Esophagus squamous epithelium (tissue), 5 donors: Measurements from ENCODE around the gene OTOF. TPM values are rescaled to one million over a fixed set of nuclear protein-coding genes. Genes with fewer than 3 reads are reported as not detected.

Experiments used
- DNase-seq: peaks from one replicate; lab custom pipeline; 2025; lab: John Stamatoyannopoulos, UW
- H3K27ac ChIP-seq, 4 donors: fragments of 200-600 bp; sonication (generic); one replicate each; pipeline ENCODE4 v1.5.1; 2016 to 2019; ENCODE audit warnings: mild to moderate bottlenecking in 1 of 4
- H3K27me3 ChIP-seq, 4 donors: fragments of 200-600 bp; sonication (generic); 1 replicate in 3 of 4; 2 replicates in 1 of 4; pipeline versions ENCODE4 v1.5.1 to v1.6.0; 2017 to 2021; ENCODE audit warnings: antibody characterized with exemption in 1 of 4
- H3K36me3 ChIP-seq, 3 donors: fragments of 200-600 bp; sonication (generic); one replicate each; pipeline ENCODE4 v1.5.1; 2016 to 2019
- H3K4me1 ChIP-seq, 3 donors: fragments of 200-600 bp; sonication (generic); one replicate each; pipeline ENCODE4 v1.5.1; 2017 to 2019
- H3K4me3 ChIP-seq, 4 donors: fragments of 200-600 bp; sonication (generic); 1 replicate in 3 of 4; 2 replicates in 1 of 4; pipeline ENCODE4 v1.5.1; 2016 to 2019; ENCODE audit warnings: mild to moderate bottlenecking in 2 of 4, moderate library complexity in 1 of 4
- H3K9me3 ChIP-seq, 3 donors: fragments of 200-600 bp; sonication (generic); one replicate each; pipeline ENCODE4 v1.5.1; 2016 to 2019
- CTCF ChIP-seq, 6 experiments: fragments of 450-650 bp in 4 of 6; fragments of 200-600 bp in 2 of 6; sonication (generic) in 2 of 6; IDR thresholded peaks; one replicate each; pipeline ENCODE4 v1.5.1; 2016 to 2019; ENCODE audit warnings: antibody characterized with exemption in 6 of 6, mild to moderate bottlenecking in 4 of 6, moderate library complexity in 4 of 6
- POLR2A ChIP-seq, 4 donors: fragments of 450-650 bp; IDR thresholded peaks; one replicate each; pipeline ENCODE4 v1.6.1; 2017; ENCODE audit warnings: antibody characterized with exemption in 4 of 4, mild to moderate bottlenecking in 4 of 4, moderate library complexity in 3 of 4
- WGBS, 2 donors: methylation state at CpG; one replicate each; pipeline ENCODE4 v1.1.5; 2018; 5-methylcytosine and 5-hydroxymethylcytosine counted together
- intact Hi-C: fragments of 100-400 bp; cut with DNase I; formaldehyde crosslinking; loops from one replicate; pipeline ENCODE4 v1.15.0; 2022
- total RNA-seq, 4 donors: library from RNA; depleted of rRNA; stranded (reverse); fragments of >200 nt; gene quantifications; one replicate each; pipeline ENCODE4 v1.1.0, GENCODE V29; 2016
- donor health status: DM: yes; HTN: yes; CAD: no.

OTOF gene
- total RNA-seq, 4 donors from 2014 or later: under 0.01 to 0.56 TPM; not detected in 2

DNA sequence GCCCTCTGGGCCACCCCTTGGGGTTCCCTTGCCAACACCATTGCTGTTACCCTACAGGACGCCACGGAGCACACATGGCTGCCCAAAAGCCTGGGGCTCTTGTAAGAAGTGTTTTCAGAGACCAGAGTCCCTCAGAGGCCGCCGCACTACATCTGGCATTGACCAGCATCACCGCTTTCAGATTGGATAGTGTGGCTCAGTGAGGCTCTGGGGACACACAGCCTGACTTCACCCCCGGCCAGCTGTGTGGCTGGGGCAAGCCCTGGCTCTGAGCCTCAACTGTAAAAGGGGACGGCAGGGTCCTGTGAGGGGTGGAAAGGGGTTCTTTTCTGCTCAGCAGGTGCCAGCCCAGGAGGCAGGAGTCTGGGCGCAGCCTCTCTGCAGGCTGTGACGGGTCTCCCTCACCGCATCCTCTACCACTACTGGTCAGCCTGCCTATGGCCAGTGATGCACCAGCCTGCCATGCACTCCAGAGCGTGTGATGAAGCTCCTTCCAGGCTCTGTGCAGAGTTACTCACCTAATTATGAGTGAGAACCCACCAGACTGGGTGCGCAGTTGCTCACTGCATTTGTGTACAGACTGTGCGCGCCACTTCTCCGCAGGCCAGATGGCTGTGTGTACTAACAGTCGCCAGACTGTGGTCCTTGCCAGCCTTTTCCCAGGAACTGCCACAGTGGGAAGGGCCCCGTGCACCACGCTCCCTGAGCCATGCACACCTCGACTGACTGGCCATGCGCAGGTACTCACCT is 10.7 kb upstream of the OTOF start:
- DNase-seq: no peak
- no peak overlapping the region for H3K4me3 ChIP-seq
- 71 to 88% methylated on average over 9 to 10 of the region's 20 CpGs for WGBS, 2 donors
- no peak overlapping the region for H3K27ac ChIP-seq
- peaks cover 0 to 5% (median 0%) of the 10 kb centered on the region in 4 donors for H3K27me3 ChIP-seq
- intact Hi-C loops: no loop called here
- H3K36me3 ChIP-seq: no peaks in the 10 kb centered on the region
- no peaks in the 10 kb centered on the region for H3K9me3 ChIP-seq
- H3K4me1 ChIP-seq: no peaks in the 10 kb centered on the region
- TF ChIP-seq CTCF (IDR thresholded peaks at IDR 0.05) (no peak), POLR2A (IDR thresholded peaks at IDR 0.05) (no peak)

GRCh38 chr2:26487192-26487591 is 9.3 kb upstream of the OTOF start:
- H3K9me3 ChIP-seq: no peaks in the 10 kb centered on the region
- intact Hi-C loops: no loop called here
- no peaks in the 10 kb centered on the region for H3K36me3 ChIP-seq
- H3K4me3 ChIP-seq: no peak overlapping the region
- H3K27me3 ChIP-seq: peaks cover 0 to 5% (median 0%) of the 10 kb centered on the region in 4 donors
- TF ChIP-seq POLR2A (IDR thresholded peaks at IDR 0.05) (no peak), CTCF (IDR thresholded peaks at IDR 0.05) (no peak)
- H3K27ac ChIP-seq: no peak overlapping the region
- DNase-seq: no peak
- H3K4me1 ChIP-seq: no peaks in the 10 kb centered on the region
- WGBS, 2 donors: 56 to 83% methylated on average over 2 to 4 of the region's 5 CpGs

- Histone ChIP-seq H3K36me3 (no peaks in the 10 kb centered on the region), H3K4me1 (no peaks in the 10 kb centered on the region), H3K27ac (no peak overlapping the region), H3K9me3 (no peaks in the 10 kb centered on the region), H3K27me3 (peaks cover 0 to 5% (median 0%) of the 10 kb centered on the region in 4 donors), H3K4me3 (no peak overlapping the region)
- DNase-seq: no peak
- TF ChIP-seq POLR2A (IDR thresholded peaks at IDR 0.05): no peak
- TF ChIP-seq CTCF (IDR thresholded peaks at IDR 0.05): no peak
- WGBS, 2 donors: 78 to 96% methylated on average over 3 of the region's 3 CpGs
- intact Hi-C loops: no loop called here
Measured at GRCh38 chr2:26486789-26487188, 8.9 kb upstream of the OTOF start.

DNA sequence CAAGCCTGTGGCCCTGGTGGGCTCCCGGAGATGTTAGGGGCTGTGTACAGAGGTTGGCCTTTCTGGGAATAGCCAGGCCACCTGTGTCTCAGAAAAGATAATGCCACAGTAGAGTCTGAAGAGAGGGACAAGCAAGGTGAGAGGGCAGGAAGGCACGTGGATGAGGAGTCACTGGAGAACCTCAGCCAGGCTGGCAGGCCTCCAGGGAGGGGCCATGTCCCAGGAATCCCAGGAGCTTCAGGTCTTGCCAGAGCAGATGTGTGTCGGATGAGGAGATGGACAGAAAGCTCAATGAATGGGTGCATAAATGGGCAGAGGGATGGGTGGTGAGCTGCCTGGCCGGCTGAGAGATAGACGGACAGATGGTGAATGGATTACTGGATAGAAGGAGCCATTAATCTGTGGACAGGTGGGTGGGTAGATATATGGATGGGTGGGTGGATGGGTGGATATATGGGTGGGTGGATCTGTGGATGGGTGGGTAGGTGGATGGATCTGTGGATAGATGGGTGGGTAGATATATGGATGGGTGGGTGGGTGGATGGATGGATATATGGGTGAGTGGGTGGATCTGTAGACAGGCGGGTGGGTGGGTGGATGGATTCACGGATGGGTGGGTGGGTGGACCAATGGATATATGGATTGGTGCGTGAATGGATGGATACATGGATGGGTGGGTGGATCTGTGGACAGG is 7.9 kb upstream of the OTOF start:
- no peak for DNase-seq
- H3K9me3 ChIP-seq: no peaks in the 10 kb centered on the region
- 74 to 78% methylated on average over 7 of the region's 8 CpGs for WGBS, 2 donors
- no peaks in the 10 kb centered on the region for H3K4me1 ChIP-seq
- H3K27me3 ChIP-seq: peaks cover 0 to 5% (median 0%) of the 10 kb centered on the region in 4 donors
- H3K36me3 ChIP-seq: no peaks in the 10 kb centered on the region
- TF ChIP-seq POLR2A (IDR thresholded peaks at IDR 0.05) (no peak), CTCF (IDR thresholded peaks at IDR 0.05) (no peak)
- no peak overlapping the region for H3K4me3 ChIP-seq
- intact Hi-C loops: no loop called here
- no peak overlapping the region for H3K27ac ChIP-seq

DNA sequence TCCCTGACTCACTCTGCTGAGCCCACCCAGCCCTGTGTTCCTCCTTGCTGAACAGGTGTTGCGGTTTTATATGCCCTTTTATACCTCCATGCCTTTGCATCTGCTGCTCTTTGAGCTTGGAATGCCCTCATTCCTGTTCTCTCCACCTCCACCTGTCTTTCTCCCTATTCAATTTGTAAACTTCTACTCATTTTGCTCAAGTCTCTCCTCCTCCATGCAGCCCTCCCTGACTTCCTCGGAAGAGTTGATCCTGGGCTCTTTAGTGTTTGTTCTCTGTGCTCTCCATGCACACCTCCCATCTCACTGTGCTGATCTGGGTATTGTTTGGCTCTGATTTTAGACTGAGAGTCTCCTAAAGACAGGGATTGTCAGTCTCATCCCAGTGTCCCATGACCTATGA is 7.2 kb upstream of the OTOF start:
- TF ChIP-seq CTCF (IDR thresholded peaks at IDR 0.05) (no peak), POLR2A (IDR thresholded peaks at IDR 0.05) (no peak)
- Histone ChIP-seq H3K4me1 (no peaks in the 10 kb centered on the region), H3K4me3 (no peak overlapping the region), H3K9me3 (no peaks in the 10 kb centered on the region), H3K27me3 (peaks cover 0 to 5% (median 0%) of the 10 kb centered on the region in 4 donors), H3K36me3 (no peaks in the 10 kb centered on the region), H3K27ac (no peak overlapping the region)
- WGBS, 2 donors: 74 to 93% methylated on average over 2 of the region's 2 CpGs
- intact Hi-C loops: no loop called here
- DNase-seq: no peak
